HL-60 (cell line): ENCODE data around the gene ALPI.

ENCODE experiments used
- CTCF ChIP-seq: IDR thresholded peaks from one replicate; pipeline ENCODE4 v1.5.1; 2011; ENCODE audit warnings: low read length, control low read depth, inconsistent platforms; ENCODE audit not compliant: insufficient read depth
- GABPA ChIP-seq: IDR thresholded peaks from 2 replicates; pipeline ENCODE4 v1.6.1; 2012; ENCODE audit warnings: low read depth
- POLR2AphosphoS5 ChIP-seq: IDR thresholded peaks from 2 replicates; pipeline ENCODE4 v1.6.1; 2012; ENCODE audit warnings: low read depth
- REST ChIP-seq: IDR thresholded peaks from 2 replicates; pipeline ENCODE4 v1.6.1; 2012; ENCODE audit warnings: low read depth; ENCODE audit not compliant: insufficient replicate concordance

- TF ChIP-seq GABPA (no peak), POLR2AphosphoS5 (no peak), CTCF (no peak), REST (no peak)
These were observed 20.1 kb upstream of the ALPI start for GRCh38 chr2:232435805-232436204.
